ENCODE results near the gene CD40. TPM values are rescaled to one million over a fixed set of nuclear protein-coding genes. Genes with fewer than 3 reads are reported as not detected.

Gene CD40
- total RNA-seq, 1 experiment from 2014 or later = not detected

GRCh38 chr20:46122516-46123481, 4.7 kb downstream of the CD40 start:
- DNase-seq (ENCODE audit: low read depth) = no peak

DNA sequence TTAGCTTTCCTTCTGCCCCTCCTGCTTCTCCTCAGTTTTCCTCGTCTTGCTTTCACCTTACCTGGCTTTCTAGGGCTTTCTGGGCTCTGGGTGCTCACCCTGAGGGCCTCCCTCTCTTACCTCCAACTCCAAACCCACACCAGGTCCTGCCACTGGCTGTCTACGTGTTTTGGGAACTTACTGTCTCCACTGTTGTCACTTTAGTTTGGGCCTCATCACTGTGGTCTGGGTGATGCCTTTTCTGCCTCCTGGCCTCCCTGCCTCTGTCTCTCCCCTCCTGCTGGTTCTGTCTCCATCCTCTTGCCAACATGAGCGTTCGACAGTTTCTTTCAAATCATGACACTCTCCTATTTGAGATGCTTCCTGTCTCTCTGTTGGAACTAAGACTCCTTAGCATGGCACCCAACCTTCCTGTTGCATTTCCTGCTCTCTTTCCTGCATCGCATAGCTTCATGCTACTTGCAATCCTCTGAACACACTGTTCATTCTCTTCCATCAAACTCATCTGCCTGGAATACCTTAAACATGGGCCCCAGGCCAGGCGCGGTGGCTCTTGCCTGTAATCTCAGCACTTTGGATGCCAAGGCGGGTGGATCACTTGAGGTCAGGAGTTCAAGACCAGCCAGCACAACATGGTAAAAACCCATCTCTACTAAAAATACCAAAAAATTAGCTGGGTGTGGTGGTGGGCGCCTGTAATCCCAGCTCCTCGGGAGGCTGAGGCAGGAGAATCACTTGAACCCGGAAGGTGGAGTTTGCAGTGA, 5.5 kb downstream of the CD40 start:
- DNase-seq (ENCODE audit: low read depth) = no peak

- DNase-seq (ENCODE audit: low read depth) = no peak
These were observed 8.4 kb downstream of the CD40 start for GRCh38 chr20:46126440-46127056.

DNA sequence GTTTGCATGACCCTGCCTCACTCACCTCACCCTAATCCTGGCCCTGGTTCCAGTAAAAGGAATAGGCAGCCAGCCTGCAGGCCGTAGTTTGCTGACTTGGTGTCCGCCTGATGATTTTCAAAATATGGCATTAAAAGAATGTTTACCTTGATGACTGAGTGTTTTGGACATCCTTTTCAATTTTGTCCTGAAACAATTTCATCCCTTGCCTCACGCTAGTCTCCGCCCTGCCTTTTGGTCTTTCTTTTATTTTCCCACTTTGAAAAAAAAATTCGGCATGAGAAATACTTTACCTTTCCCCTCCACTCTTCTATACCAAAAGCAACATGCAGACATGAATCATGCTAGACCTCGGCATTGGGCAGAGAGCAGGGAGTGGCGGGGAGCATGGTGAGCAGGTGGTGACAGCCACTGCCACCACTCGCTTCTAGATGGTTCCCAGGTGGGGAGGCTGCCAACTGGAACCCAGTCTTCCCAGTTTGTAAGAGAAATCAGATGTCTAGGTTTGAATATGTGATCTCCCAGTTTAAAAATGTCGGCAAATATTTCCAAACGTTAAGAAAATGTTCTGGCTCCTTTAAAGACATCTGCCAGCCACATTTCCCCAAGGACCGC, 9.4 kb downstream of the CD40 start:
- DNase-seq (ENCODE audit: low read depth) = no peak

DNA sequence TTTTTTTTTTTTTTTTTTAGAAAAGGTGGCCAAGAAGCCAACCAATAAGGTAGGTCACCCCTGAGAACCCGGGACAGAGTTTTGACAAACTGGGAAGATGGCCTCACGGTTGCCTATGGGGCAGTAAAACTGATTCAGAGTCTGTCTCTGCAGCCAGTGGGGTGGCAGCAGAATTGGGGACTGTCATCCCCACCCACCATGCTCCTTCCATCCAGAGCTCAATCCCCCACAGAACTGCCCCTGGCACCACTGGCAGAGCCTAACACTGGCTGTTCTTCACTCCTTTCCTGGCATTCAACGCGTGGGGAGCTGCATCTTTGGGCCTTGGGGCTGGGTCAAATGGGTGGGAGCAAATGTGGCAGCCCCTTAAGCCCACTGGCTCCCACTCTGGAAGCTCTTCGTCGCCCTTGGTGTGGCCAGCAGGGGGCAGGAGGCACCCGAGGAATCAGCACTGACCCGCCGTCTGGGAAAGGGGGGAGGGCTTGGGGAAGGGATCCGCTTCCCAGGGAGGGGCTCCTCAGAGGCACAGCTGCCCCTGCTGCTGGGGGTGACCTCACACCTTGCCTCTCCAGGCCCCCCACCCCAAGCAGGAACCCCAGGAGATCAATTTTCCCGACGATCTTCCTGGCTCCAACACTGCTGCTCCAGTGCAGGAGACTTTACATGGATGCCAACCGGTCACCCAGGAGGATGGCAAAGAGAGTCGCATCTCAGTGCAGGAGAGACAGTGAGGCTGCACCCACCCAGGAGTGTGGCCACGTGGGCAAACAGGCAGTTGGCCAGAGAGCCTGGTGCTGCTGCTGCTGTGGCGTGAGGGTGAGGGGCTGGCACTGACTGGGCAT, 10.4 kb downstream of the CD40 start:
- no peak for DNase-seq (ENCODE audit: low read depth)

GRCh38 chr20:46129955-46130481, 11.9 kb downstream of the CD40 start:
- no peak for DNase-seq (ENCODE audit: low read depth)

- no peak for DNase-seq (ENCODE audit: low read depth)
These were observed 12.4 kb downstream of the CD40 start for GRCh38 chr20:46130534-46130933.

- peak; percentile 40 for DNase-seq (ENCODE audit: low read depth)
These were observed 13.3 kb downstream of the CD40 start for GRCh38 chr20:46131396-46131795.

DNA sequence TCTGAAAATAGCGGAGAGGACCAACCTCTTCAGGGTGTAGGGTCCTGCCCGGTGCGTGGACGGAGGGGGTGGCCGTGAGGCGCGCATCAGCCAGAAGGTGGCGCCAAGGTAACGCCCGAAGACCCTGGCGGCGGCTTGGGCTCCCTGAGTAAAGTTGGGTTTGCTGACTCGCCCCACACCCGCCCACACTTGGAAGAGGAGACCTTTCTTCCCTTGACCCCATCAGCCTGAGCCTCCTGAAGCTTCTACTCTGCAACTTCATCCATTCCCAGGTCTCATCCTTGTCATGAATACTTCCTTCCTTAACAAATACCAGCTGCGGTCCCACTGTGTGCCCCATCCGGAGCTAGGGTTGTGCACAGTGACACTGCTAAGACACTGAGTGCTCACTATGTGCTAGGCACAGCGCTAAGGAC, 14.6 kb downstream of the CD40 start:
- DNase-seq (ENCODE audit: low read depth) = peak; percentile 63

- DNase-seq (ENCODE audit: low read depth) = no peak
These were observed 16.0 kb downstream of the CD40 start for GRCh38 chr20:46133886-46134654.

DNA sequence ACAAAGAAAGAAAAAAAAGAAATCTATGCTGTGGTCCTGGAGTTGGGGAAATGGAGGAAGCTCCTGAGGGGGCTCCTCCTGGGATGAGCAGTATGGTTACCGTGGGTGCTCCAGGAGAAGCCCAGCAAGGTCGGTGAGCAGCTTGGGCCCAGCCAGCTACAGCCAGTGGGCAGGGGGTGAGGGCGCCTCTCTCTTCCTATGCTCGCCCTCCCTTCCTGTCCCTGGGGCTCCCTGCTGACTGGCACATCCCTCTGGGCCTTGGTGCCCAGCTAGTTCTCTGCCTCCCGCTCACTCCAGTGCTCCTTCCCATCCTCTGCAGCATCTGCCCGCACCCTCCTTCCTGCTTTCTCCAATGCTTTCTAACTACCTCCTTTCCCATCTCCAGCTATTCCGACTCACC, 16.6 kb downstream of the CD40 start:
- DNase-seq (ENCODE audit: low read depth) = no peak

- no peak for DNase-seq (ENCODE audit: low read depth)
These were observed 17.9 kb downstream of the CD40 start for GRCh38 chr20:46135856-46136633.

- no peak for DNase-seq (ENCODE audit: low read depth)
These were observed 19.7 kb downstream of the CD40 start for GRCh38 chr20:46137816-46138215.

DNA sequence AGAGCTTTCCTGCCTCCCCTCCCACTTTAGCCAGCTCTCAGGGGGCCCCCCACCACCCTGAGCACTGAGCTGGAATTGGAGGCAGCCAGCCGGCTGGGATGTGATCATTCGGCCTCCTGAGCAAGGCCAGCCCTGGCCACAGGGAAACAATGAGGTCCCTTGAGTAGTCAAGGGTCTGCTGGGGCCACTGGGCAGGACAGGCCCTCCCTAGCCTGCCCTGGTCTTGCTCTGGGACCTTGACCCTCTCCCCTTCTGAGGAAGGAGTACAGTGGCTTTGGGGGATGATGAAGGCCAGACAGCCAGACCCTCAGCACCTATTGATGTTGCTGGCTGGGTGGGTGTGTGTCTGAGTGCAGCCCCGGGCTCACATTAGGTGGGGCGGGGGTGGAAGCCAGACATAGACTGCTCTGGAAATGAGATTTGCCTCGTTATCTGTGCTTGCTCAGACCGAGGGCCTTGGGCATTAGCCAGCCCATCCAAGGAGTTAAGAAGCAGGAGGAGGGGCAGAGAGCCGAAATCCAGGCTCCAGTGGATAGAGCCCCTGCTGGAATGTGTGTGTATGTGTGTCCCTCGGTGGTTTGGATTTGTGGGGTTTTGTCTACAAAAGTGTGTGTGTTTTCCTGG, 21.3 kb downstream of the CD40 start:
- DNase-seq (ENCODE audit: low read depth) = no peak

GRCh38 chr20:46139908-46140482, 21.9 kb downstream of the CD40 start:
- DNase-seq (ENCODE audit: low read depth) = no peak

GRCh38 chr20:46142124-46142523, 24.0 kb downstream of the CD40 start:
- DNase-seq (ENCODE audit: low read depth) = no peak

DNA sequence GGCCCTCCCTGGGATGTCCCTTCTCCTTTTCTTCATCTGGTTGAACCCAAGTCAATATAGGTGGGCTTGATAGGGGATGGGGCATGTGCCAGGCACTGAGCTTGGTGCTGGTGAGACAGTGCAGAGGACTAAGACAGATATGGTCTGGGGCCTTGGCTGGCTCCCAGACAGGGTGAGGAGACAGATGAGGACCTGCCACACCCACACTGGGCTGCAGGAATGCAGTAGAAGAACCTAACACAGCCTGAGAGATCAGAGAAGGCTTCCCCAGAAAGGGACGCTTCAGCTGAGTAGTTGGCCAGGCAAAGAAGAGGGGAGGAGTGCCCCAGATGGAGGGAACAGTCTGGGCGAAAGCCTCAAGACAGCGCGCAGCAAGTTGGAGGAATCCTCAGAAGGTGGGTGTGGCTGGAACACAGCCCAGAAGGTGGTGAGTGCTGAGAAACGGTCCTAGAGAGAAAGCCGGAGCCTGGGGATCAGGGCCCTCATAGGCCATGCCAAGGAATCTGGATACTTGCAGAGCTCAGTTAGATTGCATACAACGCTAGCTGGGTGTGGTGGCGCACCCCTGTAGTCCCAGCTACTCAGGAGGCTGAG, 26.4 kb downstream of the CD40 start:
- DNase-seq (ENCODE audit: low read depth) = no peak

DNA sequence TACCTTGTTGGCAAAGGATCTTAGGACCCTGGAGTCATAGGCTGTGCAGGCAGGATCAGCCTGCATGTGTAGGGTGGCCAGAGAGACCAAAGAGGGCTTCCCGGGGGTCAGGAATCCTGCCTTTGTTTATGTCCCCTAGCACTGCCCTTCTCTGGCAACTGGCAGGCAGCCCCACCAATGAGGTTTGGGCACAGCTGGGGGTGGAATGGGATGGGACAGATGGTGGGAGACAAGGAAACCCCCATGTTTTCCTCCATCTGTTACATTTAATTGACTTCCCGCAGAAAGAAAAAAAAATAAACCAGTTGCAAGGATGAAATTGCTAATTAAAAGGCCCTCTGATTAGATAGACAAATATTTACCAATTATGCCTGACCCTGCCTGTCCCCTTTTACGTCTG, 27.6 kb downstream of the CD40 start:
- DNase-seq (ENCODE audit: low read depth) = no peak
